ENCODE results near the gene LONP2. TPM values are rescaled to one million over a fixed set of nuclear protein-coding genes. Genes with fewer than 3 reads are reported as not detected.

LONP2 gene
- total RNA-seq, 1 experiment from 2014 or later, result 41.5 TPM

DNA sequence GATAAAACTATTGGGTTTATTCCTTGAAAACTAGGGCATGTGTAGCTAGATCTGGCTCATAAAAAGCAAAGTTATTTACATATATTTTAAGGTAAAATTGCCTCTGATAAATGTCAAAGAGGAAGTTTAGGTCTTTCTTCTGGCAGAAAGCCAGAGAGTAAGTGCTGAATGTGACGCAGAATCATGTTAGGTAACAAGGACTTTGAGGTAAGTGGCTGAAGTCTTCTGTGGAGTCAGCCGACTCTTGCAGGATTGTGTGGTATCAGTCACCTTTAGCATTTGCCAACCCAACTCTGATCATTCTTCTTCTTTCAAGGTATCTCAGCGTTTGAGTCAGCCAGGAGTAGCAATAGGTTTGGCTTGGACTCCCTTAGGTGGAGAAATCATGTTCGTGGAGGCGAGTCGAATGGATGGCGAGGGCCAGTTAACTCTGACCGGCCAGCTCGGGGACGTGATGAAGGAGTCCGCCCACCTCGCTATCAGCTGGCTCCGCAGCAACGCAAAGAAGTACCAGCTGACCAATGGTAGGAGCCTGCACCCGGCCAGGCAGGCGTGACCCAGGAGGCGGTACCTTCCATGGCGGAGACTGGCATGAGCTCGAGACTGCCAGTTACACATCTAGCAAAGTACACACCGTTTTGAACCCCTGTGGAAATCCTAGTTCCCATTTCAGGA is 103.2 kb downstream of the LONP2 start:
- no peak overlapping the region for H3K4me3 ChIP-seq (ENCODE audit: low read length)
- H3K9me2 ChIP-seq (replicated peaks; ENCODE audit: low read length), result no peaks in the 10 kb centered on the region
- H3K27ac ChIP-seq (ENCODE audit: low read length), result no peak overlapping the region
- H4K20me1 ChIP-seq (ENCODE audit: low read length), result no peaks in the 10 kb centered on the region
- no peak for TF ChIP-seq EZH2 (IDR thresholded peaks at IDR 0.05; ENCODE audit: low read length, unreplicated experiment)
- TF ChIP-seq, protein P1, sequence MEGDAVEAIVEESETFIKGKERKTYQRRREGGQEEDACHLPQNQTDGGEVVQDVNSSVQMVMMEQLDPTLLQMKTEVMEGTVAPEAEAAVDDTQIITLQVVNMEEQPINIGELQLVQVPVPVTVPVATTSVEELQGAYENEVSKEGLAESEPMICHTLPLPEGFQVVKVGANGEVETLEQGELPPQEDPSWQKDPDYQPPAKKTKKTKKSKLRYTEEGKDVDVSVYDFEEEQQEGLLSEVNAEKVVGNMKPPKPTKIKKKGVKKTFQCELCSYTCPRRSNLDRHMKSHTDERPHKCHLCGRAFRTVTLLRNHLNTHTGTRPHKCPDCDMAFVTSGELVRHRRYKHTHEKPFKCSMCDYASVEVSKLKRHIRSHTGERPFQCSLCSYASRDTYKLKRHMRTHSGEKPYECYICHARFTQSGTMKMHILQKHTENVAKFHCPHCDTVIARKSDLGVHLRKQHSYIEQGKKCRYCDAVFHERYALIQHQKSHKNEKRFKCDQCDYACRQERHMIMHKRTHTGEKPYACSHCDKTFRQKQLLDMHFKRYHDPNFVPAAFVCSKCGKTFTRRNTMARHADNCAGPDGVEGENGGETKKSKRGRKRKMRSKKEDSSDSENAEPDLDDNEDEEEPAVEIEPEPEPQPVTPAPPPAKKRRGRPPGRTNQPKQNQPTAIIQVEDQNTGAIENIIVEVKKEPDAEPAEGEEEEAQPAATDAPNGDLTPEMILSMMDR (conservative IDR thresholded peaks at IDR 0.05; ENCODE audit: low read depth, low read length), result no peak
- TF ChIP-seq EZH2phosphoT487 (IDR thresholded peaks at IDR 0.05; ENCODE audit: borderline replicate concordance, low read length), result no peak
- DNase-seq, result no peak
- no peak overlapping the region for H3K9ac ChIP-seq (ENCODE audit: low read length)
- POLR2A ChIA-PET (ENCODE audit: unreplicated experiment), result no interaction called here
- H3K9me3 ChIP-seq (ENCODE audit: low read length), result no peaks in the 10 kb centered on the region
- H3K4me1 ChIP-seq (ENCODE audit: insufficient read depth, low read length), result no peaks in the 10 kb centered on the region
- H3K79me2 ChIP-seq (ENCODE audit: low read length), result no peaks in the 10 kb centered on the region
- BruUV-seq (replicated peaks), result no TSS peak
- no peaks in the 10 kb centered on the region; the same call in 1 of the 2 replicates for H3K36me3 ChIP-seq (ENCODE audit: low read depth, low read length)
- CTCF ChIA-PET, result no interaction called here
- no peaks in the 10 kb centered on the region for H3F3A ChIP-seq (ENCODE audit: low read length, unreplicated experiment)
- no peak for ATAC-seq
- H3K4me2 ChIP-seq (ENCODE audit: low read length), result no peak overlapping the region
- H3K27me3 ChIP-seq (ENCODE audit: low read length), result no peaks in the 10 kb centered on the region
- intact Hi-C loops (cut with micrococcal nuclease), result no loop called here
- H2AFZ ChIP-seq (ENCODE audit: low read length), result no peak overlapping the region

GRCh38 chr16:48347980-48348379 is 103.9 kb downstream of the LONP2 start:
- Histone ChIP-seq H3K27ac (ENCODE audit: low read length) (no peak overlapping the region), H3K9me2 (replicated peaks; ENCODE audit: low read length) (no peaks in the 10 kb centered on the region), H3K36me3 (ENCODE audit: low read depth, low read length) (no peaks in the 10 kb centered on the region; the same call in 1 of the 2 replicates), H3K4me1 (ENCODE audit: insufficient read depth, low read length) (no peaks in the 10 kb centered on the region), H3K4me3 (ENCODE audit: low read length) (no peak overlapping the region), H3F3A (ENCODE audit: low read length, unreplicated experiment) (no peaks in the 10 kb centered on the region), H3K4me2 (ENCODE audit: low read length) (no peak overlapping the region), H3K79me2 (ENCODE audit: low read length) (no peaks in the 10 kb centered on the region), H3K27me3 (ENCODE audit: low read length) (no peaks in the 10 kb centered on the region), H3K9ac (ENCODE audit: low read length) (no peak overlapping the region), H4K20me1 (ENCODE audit: low read length) (no peaks in the 10 kb centered on the region), H2AFZ (ENCODE audit: low read length) (no peak overlapping the region), H3K9me3 (ENCODE audit: low read length) (no peaks in the 10 kb centered on the region)
- ATAC-seq, result no peak
- BruUV-seq (replicated peaks), result no TSS peak
- TF ChIP-seq, protein P1 (conservative IDR thresholded peaks at IDR 0.05; ENCODE audit: low read depth, low read length), result no peak
- no peak for TF ChIP-seq EZH2 (IDR thresholded peaks at IDR 0.05; ENCODE audit: low read length, unreplicated experiment)
- TF ChIP-seq EZH2phosphoT487 (IDR thresholded peaks at IDR 0.05; ENCODE audit: borderline replicate concordance, low read length), result no peak
- DNase-seq, result no peak
- ChIA-PET POLR2A (ENCODE audit: unreplicated experiment) (no interaction called here), CTCF (no interaction called here)
- intact Hi-C loops (cut with micrococcal nuclease), result no loop called here

- ChIA-PET CTCF (no interaction called here), POLR2A (ENCODE audit: unreplicated experiment) (no interaction called here)
- H3K79me2 ChIP-seq (ENCODE audit: low read length), result no peaks in the 10 kb centered on the region
- H4K20me1 ChIP-seq (ENCODE audit: low read length), result no peaks in the 10 kb centered on the region
- no peak overlapping the region for H2AFZ ChIP-seq (ENCODE audit: low read length)
- TF ChIP-seq, protein P1 (conservative IDR thresholded peaks at IDR 0.05; ENCODE audit: low read depth, low read length), result no peak
- no peak for TF ChIP-seq EZH2 (IDR thresholded peaks at IDR 0.05; ENCODE audit: low read length, unreplicated experiment)
- TF ChIP-seq EZH2phosphoT487 (IDR thresholded peaks at IDR 0.05; ENCODE audit: borderline replicate concordance, low read length), result no peak
- ATAC-seq (no peak), DNase-seq (peak; percentile 29)
- H3F3A ChIP-seq (ENCODE audit: low read length, unreplicated experiment), result no peaks in the 10 kb centered on the region
- H3K9ac ChIP-seq (ENCODE audit: low read length), result no peak overlapping the region
- no peak overlapping the region for H3K4me3 ChIP-seq (ENCODE audit: low read length)
- H3K9me3 ChIP-seq (ENCODE audit: low read length), result no peaks in the 10 kb centered on the region
- BruUV-seq (replicated peaks), result no TSS peak
- no peaks in the 10 kb centered on the region for H3K9me2 ChIP-seq (replicated peaks; ENCODE audit: low read length)
- no peak overlapping the region for H3K4me2 ChIP-seq (ENCODE audit: low read length)
- intact Hi-C loops (cut with micrococcal nuclease), result loop anchor here (5.0 kb wide), 1 partner anchor 272 kb away; no protein-coding TSS in a partner anchor
- no peaks in the 10 kb centered on the region for H3K27me3 ChIP-seq (ENCODE audit: low read length)
- no peaks in the 10 kb centered on the region for H3K4me1 ChIP-seq (ENCODE audit: insufficient read depth, low read length)
- no peaks in the 10 kb centered on the region; the same call in none of the 2 replicates for H3K36me3 ChIP-seq (ENCODE audit: low read depth, low read length)
- no peak overlapping the region for H3K27ac ChIP-seq (ENCODE audit: low read length)
These were observed 106.6 kb downstream of the LONP2 start for GRCh38 chr16:48350736-48351135.
